ENCODE data around the gene GOT1. TPM values are rescaled to one million over a fixed set of nuclear protein-coding genes. Genes with fewer than 3 reads are reported as not detected.

Gene GOT1
- 10 to 100 TPM; 19.3 to 57.3 (median 36.7) TPM for total RNA-seq

DNA sequence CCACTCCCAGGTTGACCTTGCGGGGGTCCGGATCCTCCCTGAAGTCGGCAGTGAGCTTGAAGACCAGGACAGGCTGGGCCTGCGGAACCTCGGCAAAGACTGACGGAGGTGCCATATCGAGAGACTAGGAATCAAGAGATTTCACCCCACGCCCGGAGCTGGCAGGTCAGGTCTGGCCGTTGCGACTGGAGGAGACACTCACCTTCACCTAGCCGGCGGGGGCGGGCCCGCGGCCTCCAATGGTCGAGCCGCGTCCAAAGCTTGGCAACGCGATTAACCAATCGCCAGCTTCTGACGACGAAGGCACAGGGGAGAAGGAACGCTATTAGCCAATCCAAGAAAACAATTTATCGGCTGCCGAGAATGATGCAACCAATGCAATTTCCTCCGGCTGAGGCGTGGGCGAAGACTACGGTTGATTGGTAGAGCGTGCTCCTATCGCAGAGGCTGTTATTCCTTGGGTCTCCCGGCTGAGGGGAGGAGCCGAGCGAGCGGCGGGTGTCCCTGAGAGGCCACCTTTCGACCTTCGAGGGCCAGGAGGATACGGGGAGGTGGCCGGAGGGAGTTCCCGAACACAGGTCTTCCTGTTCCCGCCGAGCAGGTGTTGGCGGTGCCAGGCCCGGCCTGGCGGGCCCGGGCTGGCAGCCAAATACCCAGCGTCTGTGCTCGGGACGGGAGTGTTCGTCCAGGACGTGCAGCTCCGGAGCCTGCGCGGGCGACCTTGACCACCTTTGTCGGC is at the start of gene GOT1:
TSS of gene GOT1 (minus strand) at position 174 of the 739 bp plus-strand sequence. CDS start at position 115, 59 bp downstream.
- Histone ChIP-seq H3K36me3 (peaks cover 0 to under 1% of the 10 kb centered on the region in 2 donors), H3K27me3 (no peaks in the 10 kb centered on the region), H3K4me1 (peaks cover 8 to 10% of the 10 kb centered on the region in 2 donors), H3K4me3 (replicated peaks in 1 of 3) (peak within 1 kb of the TSS; percentile 53 to 65 (median 56)), H3K9me3 (no peaks in the 10 kb centered on the region), H3K27ac (peak within 1 kb of the TSS; percentile 95 to 97 (median 96))
- WGBS, 2 donors = 1% methylated on average over 30 to 40 of the region's 59 CpGs
- intact Hi-C loops (cut with DNase I) = loop anchor here (5.0 kb wide), 2 partner anchors 38 to 182 kb away; no protein-coding TSS in a partner anchor
- peak; percentile 34 to 92 for TF ChIP-seq POLR2A (IDR thresholded peaks at IDR 0.05)
- TF ChIP-seq, protein P1, sequence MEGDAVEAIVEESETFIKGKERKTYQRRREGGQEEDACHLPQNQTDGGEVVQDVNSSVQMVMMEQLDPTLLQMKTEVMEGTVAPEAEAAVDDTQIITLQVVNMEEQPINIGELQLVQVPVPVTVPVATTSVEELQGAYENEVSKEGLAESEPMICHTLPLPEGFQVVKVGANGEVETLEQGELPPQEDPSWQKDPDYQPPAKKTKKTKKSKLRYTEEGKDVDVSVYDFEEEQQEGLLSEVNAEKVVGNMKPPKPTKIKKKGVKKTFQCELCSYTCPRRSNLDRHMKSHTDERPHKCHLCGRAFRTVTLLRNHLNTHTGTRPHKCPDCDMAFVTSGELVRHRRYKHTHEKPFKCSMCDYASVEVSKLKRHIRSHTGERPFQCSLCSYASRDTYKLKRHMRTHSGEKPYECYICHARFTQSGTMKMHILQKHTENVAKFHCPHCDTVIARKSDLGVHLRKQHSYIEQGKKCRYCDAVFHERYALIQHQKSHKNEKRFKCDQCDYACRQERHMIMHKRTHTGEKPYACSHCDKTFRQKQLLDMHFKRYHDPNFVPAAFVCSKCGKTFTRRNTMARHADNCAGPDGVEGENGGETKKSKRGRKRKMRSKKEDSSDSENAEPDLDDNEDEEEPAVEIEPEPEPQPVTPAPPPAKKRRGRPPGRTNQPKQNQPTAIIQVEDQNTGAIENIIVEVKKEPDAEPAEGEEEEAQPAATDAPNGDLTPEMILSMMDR (IDR thresholded peaks at IDR 0.05) = no peak
- peak; percentile 98 for DNase-seq

DNA sequence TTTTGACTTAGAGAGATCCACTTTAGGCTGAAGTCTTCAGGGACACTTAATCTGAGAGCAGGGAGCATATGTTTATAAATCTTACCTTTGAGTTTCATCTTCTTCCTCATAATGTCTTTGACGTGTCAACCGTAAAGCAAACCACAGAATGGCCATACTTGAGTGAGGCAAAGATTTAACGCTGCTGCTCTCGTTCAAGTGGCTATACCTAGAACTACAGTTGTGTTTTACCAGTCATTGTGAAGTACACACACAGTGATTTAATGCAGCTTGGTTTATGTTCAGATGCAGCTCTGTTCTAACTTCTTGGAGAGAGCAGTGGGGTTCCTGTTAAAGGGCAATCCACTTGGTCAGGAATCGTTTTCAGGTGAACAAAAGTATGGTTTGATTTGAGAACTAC is 39.9 kb upstream of the GOT1 start:
- no peak for DNase-seq
- Histone ChIP-seq H3K9me3 (no peaks in the 10 kb centered on the region), H3K27me3 (no peaks in the 10 kb centered on the region), H3K4me1 (no peaks in the 10 kb centered on the region), H3K36me3 (no peaks in the 10 kb centered on the region), H3K27ac (no peak overlapping the region), H3K4me3 (replicated peaks in 1 of 3) (no peak overlapping the region)
- WGBS, 2 donors = 19 to 26% methylated on average over 5 of the region's 5 CpGs
- no peak for TF ChIP-seq POLR2A (IDR thresholded peaks at IDR 0.05)
- TF ChIP-seq, protein P1 (IDR thresholded peaks at IDR 0.05) = no peak
- intact Hi-C loops (cut with DNase I) = no loop called here

DNA sequence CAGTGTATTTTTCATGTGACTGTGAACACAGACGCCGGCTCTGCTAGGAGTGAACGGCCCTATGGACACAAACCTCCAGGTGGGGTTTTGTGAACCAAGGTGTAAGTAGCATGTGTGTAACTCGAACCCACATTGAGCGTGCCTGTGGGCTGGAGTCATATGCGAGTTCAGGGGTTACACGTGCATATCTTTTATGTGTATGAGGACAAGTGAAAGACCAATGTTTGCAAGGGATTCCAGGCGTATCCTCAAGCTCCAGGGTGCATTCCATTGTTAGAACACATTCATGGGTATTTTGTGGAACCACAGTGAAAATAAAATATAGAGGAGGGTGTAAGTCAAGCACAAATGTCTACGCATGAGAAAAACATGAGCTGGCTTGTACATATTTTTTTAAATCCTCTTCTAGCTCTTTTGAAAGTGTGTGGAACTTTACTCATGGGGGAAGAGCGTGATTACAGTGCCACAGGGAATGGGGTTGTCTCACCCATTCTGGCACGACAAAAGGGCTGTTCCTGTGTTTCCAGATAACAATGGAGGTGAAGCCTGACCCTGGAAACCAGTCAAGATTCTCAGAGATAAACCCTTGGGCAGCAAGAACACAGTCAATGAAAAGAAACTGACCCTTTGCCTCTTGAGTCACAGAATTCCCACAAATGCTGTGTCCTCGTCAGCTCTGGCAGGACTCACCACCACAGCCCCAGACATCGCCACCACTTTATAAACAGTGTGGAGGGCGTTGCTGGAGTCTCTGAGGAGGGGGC is 37.0 kb upstream of the GOT1 start:
- Histone ChIP-seq H3K36me3 (no peaks in the 10 kb centered on the region), H3K9me3 (no peaks in the 10 kb centered on the region), H3K27me3 (no peaks in the 10 kb centered on the region), H3K27ac (peak overlapping the region in 1 of 3 donors; percentile 10), H3K4me1 (no peaks in the 10 kb centered on the region), H3K4me3 (replicated peaks in 1 of 3) (no peak overlapping the region)
- intact Hi-C loops (cut with DNase I) = no loop called here
- WGBS, 2 donors = 48 to 61% methylated on average over 14 of the region's 14 CpGs
- no peak for DNase-seq
- TF ChIP-seq POLR2A (IDR thresholded peaks at IDR 0.05) = no peak
- TF ChIP-seq, protein P1 (IDR thresholded peaks at IDR 0.05) = no peak

DNA sequence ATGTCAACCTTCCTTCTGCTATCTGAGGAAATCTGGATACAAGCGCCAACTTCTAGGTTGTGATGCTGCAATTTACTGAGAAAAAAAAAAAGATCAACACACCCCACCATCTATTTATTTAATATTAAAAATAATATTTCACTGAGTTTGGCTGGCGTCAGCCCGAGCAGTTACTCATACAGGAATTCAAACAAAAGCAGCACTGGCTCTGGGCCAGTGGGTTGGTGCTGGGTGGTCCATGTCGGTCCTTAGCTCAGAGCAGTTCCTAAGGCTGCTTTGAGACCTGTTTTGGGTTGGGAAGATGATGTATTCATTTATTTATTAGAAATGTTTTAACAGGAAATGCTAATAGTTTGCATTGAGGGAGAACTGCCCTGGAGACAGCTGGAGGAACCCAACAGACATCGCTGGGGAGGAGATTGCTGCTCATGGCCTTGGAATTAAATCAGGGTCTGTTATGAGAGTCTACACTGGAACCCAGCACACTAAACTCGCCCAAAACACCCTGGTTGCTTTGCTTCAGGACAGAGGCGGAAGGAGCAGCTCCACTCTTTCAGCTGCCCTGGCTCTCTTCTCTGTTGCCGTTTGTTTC is 36.3 kb upstream of the GOT1 start:
- H3K4me3 ChIP-seq (replicated peaks in 1 of 3) = no peak overlapping the region
- WGBS, 2 donors = 59 to 60% methylated on average over 8 of the region's 8 CpGs
- no peak for DNase-seq
- H3K4me1 ChIP-seq = no peaks in the 10 kb centered on the region
- no peaks in the 10 kb centered on the region for H3K36me3 ChIP-seq
- intact Hi-C loops (cut with DNase I) = no loop called here
- H3K9me3 ChIP-seq = no peaks in the 10 kb centered on the region
- TF ChIP-seq, protein P1 (IDR thresholded peaks at IDR 0.05) = no peak
- TF ChIP-seq POLR2A (IDR thresholded peaks at IDR 0.05) = no peak
- peak overlapping the region in 1 of 3 donors; percentile 10 for H3K27ac ChIP-seq
- no peaks in the 10 kb centered on the region for H3K27me3 ChIP-seq
